NCI-H2029 treated with DMSO at 0.1 percent for 48 hours (cell line): ENCODE data around the gene TERT.
A peak's percentile ranks its signal among the peaks of the same experiment; 100 is the strongest.

Experiments used
- DNase-seq: peaks from one replicate; lab custom pipeline; 2025; lab: John Stamatoyannopoulos, UW

Gene TERT

DNA sequence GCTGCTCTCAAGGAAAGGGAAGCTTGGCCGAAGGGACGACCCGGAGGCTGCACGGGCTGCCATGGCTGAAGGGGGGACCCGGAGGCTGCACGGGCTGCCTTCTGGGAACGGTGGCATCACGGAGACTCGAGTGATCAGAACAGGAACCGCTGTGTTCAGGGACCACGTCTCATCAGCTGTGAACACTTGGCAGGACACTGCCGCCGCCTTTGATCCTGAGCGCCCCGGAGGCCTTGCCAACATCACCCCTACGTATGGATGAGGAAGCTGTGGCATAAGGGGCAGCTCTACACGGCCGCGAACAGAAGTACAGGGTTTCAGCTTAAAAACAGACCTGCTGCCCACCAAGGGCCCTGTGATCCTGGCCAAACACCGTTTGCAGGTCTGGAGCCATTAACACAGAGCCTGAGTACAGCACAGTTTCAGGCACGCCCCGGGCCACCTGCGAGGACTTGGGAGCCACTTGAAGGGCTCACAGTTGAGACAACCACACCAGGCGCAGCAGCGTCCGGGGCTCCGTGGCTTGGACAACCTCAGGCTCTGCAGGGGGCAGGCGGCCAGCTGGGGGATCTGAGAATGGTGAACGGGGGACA lies 23.9 kb upstream of the TERT start:
- DNase-seq, result no peak

- no peak for DNase-seq
These were observed 23.2 kb upstream of the TERT start for GRCh38 chr5:1317921-1318565.

- DNase-seq, result no peak
These were observed 21.9 kb upstream of the TERT start for GRCh38 chr5:1316588-1317340.

GRCh38 chr5:1315709-1316587 lies 21.1 kb upstream of the TERT start:
- peak; percentile 90 for DNase-seq

DNA sequence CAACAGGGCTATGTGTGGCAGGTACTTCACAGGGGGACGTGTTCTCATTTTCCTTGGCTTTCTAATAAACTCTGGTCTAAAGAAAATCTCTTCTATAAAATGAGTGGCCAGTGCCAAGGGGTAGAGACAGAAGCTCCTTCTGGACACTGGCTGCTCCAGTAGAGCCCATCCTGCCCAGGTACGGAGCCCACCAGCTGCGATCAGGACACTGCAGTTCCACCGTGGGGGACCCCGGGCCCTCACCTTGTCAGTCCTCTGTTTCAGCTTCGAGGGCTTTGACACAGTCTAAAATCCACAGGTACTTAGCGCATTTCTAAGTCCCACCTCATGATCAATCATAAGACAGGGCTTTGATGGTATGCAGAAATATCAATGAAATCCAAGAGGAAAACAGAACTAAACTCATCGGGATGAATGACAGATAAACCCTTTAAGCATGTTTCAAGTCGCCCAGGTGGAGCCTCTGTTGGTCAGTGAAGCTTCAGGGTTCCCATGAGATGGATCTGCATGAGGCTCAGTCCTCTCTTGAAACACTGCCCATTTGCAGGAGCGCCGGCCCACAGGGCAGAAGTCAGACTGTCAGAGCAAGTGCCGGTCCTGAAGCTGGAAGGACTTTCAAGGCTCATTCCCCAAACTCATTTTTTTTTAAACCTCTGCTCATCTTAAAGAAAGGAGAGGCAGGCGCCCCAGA lies 20.3 kb upstream of the TERT start:
- no peak for DNase-seq

GRCh38 chr5:1314564-1314982 lies 19.7 kb upstream of the TERT start:
- DNase-seq, result no peak

- DNase-seq, result peak; percentile 18
These were observed 18.3 kb upstream of the TERT start for GRCh38 chr5:1312993-1313833.

- DNase-seq, result no peak
These were observed 17.3 kb upstream of the TERT start for GRCh38 chr5:1312206-1312605.

- no peak for DNase-seq
These were observed 16.7 kb upstream of the TERT start for GRCh38 chr5:1311439-1312055.

DNA sequence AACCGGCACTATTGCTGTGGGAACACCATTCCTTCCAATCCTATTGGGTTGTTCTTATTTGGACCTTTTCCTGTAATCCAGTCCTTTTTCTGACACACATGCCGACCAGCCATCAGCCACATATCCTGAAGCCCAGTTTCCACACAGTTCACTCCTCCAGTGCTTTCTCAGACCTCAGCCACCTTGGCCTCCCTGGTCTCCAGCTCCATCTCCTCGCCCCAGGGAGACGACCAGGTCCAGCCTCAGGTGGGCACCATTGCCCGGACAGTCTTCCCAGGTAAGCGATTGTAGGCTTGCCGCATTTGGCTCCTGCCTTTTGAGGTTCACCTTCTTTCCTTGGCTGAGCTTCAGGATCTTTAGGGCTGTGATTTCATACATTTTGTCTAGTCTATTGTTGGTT lies 15.2 kb upstream of the TERT start:
- no peak for DNase-seq

- no peak for DNase-seq
These were observed 9.2 kb upstream of the TERT start for GRCh38 chr5:1304033-1304432.

DNA sequence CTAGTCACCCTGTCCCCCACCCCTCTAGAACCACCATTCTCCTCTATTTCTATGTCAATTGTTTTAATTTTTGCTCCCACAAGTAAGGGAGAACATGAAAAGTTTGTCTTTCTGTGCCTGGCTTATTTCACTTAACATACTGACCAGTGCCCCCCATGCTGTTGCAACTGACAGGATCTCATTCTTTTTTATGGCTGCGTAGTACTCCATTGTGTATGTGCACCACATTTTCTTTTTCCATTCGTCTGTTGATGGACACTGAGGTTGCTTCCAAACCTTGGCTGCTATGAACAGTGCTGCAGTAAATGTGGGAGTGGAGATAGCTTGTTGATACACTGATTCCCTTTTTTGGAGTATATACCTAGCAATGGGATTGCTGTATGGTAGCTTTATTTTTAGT lies 7.4 kb upstream of the TERT start:
- DNase-seq, result no peak

DNA sequence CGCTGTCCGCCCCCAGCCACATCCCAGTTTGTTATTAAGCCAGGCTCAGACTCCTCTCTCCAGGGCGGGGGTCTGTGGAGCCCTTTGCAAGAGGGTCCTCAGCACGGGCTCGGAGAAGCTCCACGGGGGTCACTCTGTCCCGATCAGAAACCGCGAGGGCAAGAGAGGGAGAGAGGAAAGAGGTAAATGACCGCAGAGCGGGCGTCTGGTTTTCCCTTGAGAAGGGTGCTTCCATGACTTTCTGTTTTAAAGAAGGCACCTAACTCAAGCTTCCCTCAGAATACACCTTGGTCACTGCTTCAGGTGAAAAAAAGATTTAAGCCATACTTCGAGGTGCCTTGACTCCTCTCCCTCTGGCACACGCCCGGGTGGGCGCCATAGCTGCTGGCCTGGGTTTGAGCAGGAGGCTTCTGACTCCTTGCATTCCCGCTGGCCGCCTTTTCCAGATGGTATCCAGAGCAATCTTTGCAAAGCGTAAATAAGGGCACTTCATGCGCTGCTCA lies 5.8 kb upstream of the TERT start:
- DNase-seq, result no peak

DNA sequence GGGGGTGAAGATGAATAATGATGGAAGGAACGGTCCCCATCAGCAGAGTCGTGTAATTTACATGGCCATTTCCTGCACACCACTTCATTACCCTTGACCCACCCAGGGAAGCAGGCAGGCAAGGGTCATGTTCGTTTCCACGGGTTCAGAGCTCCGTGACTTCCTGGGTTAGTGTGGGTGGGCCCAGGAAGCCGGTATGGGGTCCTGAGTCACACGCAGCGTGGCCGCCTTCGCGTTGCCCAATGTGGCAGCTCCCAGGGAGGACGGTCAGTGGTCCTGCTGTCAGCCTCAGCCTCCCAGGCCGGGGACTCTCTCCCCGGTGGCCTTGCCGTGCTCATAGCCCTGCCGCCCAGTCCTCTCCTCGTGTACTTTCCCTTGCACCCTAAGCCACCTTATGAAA lies 5.1 kb upstream of the TERT start:
- no peak for DNase-seq

DNA sequence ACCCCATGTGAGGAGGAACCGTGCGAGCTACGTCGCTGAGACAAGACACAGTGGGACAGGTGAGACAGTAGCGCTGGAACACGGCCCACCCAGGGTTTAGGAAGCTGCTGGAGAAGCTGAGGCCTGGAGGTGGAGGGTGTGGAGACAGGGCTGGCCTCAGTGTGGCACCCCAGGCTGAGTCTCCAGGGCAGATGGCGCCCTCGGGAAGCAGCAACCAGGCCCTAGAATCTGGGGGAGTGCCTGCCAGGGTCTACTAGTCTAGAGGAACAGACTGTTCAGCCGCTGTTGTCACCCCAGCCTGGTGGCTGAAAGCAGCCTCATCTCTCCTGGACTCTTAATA lies 4.6 kb upstream of the TERT start:
- DNase-seq, result no peak

- DNase-seq, result no peak
These were observed 4.0 kb upstream of the TERT start for GRCh38 chr5:1298723-1299510.

- no peak for DNase-seq
These were observed 3.2 kb upstream of the TERT start for GRCh38 chr5:1298067-1298551.

- no peak for DNase-seq
These were observed 2.4 kb upstream of the TERT start for GRCh38 chr5:1297243-1297642.

DNA sequence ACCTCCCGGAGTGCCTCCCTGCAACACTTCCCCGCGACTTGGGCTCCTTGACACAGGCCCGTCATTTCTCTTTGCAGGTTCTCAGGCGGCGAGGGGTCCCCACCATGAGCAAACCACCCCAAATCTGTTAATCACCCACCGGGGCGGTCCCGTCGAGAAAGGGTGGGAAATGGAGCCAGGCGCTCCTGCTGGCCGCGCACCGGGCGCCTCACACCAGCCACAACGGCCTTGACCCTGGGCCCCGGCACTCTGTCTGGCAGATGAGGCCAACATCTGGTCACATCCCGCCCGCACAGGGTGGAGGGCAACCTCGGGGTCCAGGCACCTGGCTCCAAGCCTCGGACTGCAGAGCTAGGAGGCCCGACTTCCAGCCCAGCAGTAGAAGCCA lies 776 bp upstream of the TERT start:
- DNase-seq, result no peak
